H1 (cell line): ENCODE results near the gene CHD2. TPM values are rescaled to one million over a fixed set of nuclear protein-coding genes. Genes with fewer than 3 reads are reported as not detected.

Experiments used
- CBX5 ChIP-seq: fragments of 300-800, 300-1000 bp; sonication (generic); IDR thresholded peaks from 2 replicates; pipeline ENCODE4 v1.7.1; 2016; ENCODE audit warnings: antibody characterized with exemption, low read length, low read depth
- EP300 ChIP-seq, 2 experiments: IDR thresholded peaks; 1 replicate in 1 of 2; 2 replicates in 1 of 2; pipeline ENCODE4 v1.6.1; 2011 to 2012; ENCODE audit warnings: low read depth in 2 of 2, low read length in 2 of 2, mild to moderate bottlenecking in 2 of 2, borderline replicate concordance in 1 of 2, inconsistent platforms in 1 of 2, moderate library complexity in 1 of 2
- TAF7 ChIP-seq: optimal IDR thresholded peaks from 2 replicates; pipeline ENCODE3; 2011; ENCODE audit warnings: low read depth, mild to moderate bottlenecking, inconsistent platforms, low read length, moderate library complexity, borderline replicate concordance
- polyA plus RNA-seq, 7 experiments: library from polyadenylated mRNA; depleted of rRNA in 3 of 7; stranded (reverse) in 5 of 7; unstranded in 2 of 7; fragments of >200 nt in 5 of 7; fragments of 200-250 nt in 2 of 7; gene quantifications; 1 replicate in 5 of 7; 2 replicates in 1 of 7; 4 replicates in 1 of 7; pipeline versions ENCODE4 v1.2.1 to v1.2.3, GENCODE V29; 2011 to 2013; ENCODE audit warnings: missing spikeins in 2 of 7, mixed read lengths in 2 of 7
- total RNA-seq: library from RNA; stranded (reverse); fragmentation: NEBNext Ultra II Directional; extraction: Animal tissue kit (Norgen Biotek cat#: 25700); gene quantifications from 2 replicates; pipeline ENCODE4 v1.2.1, GENCODE V29; 2021

The CHD2 gene
- total and polyA plus RNA-seq, 2 of the 8 experiments (the other 6 are each of a cell fraction or from before 2014, with no cell fraction given): 28.8 to 70.0 TPM

DNA sequence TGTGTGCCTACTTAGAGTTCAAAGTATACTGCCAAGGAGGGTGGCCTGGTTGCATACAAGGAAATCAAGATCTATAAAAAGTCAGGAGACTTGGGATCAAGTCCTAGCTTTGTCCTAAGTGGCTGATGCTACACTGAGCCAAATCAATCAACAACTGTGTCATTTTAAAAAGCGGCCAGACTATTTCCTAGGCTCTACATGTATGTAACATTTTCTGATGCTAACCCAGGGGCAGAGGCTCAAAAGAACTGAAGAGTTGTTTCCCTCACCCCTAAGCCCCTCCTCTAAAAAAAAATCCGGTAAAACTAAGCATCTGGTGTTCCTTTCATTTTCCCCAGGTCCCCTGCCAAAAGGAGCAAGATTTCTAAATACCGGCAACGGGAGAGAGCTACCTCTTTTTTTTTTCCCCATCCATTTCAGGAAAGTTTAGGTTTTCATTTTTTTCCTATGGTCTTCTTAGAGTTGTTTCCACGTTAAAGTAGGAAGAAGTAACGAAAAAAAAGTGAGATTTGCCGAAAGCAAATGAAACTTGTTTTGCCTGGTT is 18.8 kb upstream of the CHD2 start (continued):
- TF ChIP-seq EP300 (IDR thresholded peaks at IDR 0.05; ENCODE audit: borderline replicate concordance in 1 of 2, low read depth in 2 of 2, low read length in 2 of 2): no peak
- TF ChIP-seq CBX5: no peak
- no peak for TF ChIP-seq TAF7
